Liver (tissue), 3 donors: ENCODE results near the gene ZNF574.

ENCODE experiments used
- CTCF ChIP-seq: fragments of 150-350 bp; IDR thresholded peaks from 2 replicates; pipeline ENCODE4 v1.5.1; 2017; ENCODE audit warnings: improper control_type of control experiment, low read depth, low read length; ENCODE audit not compliant: missing input control
- GABPA ChIP-seq, 2 donors: IDR thresholded peaks in 1 of 2; conservative IDR thresholded peaks in 1 of 2; 2 replicates each; pipeline ENCODE4 v1.6.1; 2016; ENCODE audit warnings: antibody characterized with exemption in 2 of 2, mild to moderate bottlenecking in 1 of 2, moderate library complexity in 1 of 2
- JUND ChIP-seq, 2 donors: IDR thresholded peaks; 2 replicates each; pipeline ENCODE4 v1.6.1; 2016; ENCODE audit warnings: antibody characterized with exemption in 2 of 2
- MAX ChIP-seq: IDR thresholded peaks from 2 replicates; pipeline ENCODE4 v1.6.1; 2016; ENCODE audit warnings: antibody characterized with exemption
- RAD21 ChIP-seq, 2 donors: IDR thresholded peaks; 2 replicates each; pipeline ENCODE4 v1.6.1; 2016; ENCODE audit warnings: antibody characterized with exemption in 2 of 2, mild to moderate bottlenecking in 2 of 2
- TAF1 ChIP-seq: conservative IDR thresholded peaks from 2 replicates; pipeline ENCODE4 v1.6.1; 2016; ENCODE audit warnings: antibody characterized with exemption, mild to moderate bottlenecking
- donor health status: healthy.
- donor health status: healthy.

GRCh38 chr19:42053037-42053935 is 22.7 kb upstream of the ZNF574 start:
- no peak for TF ChIP-seq JUND (IDR thresholded peaks at IDR 0.05)
- TF ChIP-seq TAF1, result no peak
- TF ChIP-seq CTCF, result no peak
- no peak for TF ChIP-seq GABPA (IDR thresholded peaks at IDR 0.05 in 1 of 2, conservative IDR thresholded peaks at IDR 0.05 in 1 of 2)
- no peak for TF ChIP-seq RAD21 (IDR thresholded peaks at IDR 0.05)
- TF ChIP-seq MAX, result no peak
